HUES48 (cell line): Measurements from ENCODE around the gene RTEL1.

Experiments
- H3K27ac ChIP-seq: one replicate; pipeline ENCODE4 v1.7.0; 2013; ENCODE audit warnings: low read depth, low read length, inconsistent platforms
- H3K27me3 ChIP-seq: 2 replicates; pipeline ENCODE4 v1.6.1; 2013; ENCODE audit warnings: mild to moderate bottlenecking, low read length; ENCODE audit not compliant: control insufficient read depth, insufficient read depth
- H3K36me3 ChIP-seq: 2 replicates; pipeline ENCODE4 v1.6.1; 2013; ENCODE audit warnings: low read length; ENCODE audit not compliant: control insufficient read depth, insufficient read depth
- H3K4me1 ChIP-seq: 2 replicates; pipeline ENCODE4 v1.6.1; 2013; ENCODE audit warnings: mild to moderate bottlenecking, low read length; ENCODE audit not compliant: control insufficient read depth, insufficient read depth
- H3K4me3 ChIP-seq: 2 replicates; pipeline ENCODE4 v1.5.1; 2013; ENCODE audit warnings: mild to moderate bottlenecking, low read depth, low read length
- H3K9ac ChIP-seq: 2 replicates; pipeline ENCODE4 v1.6.1; 2013; ENCODE audit warnings: mild to moderate bottlenecking, low read depth, low read length, moderate library complexity
- H3K9me3 ChIP-seq: 2 replicates; pipeline ENCODE4 v1.6.1; 2013; ENCODE audit warnings: low read length; ENCODE audit not compliant: control insufficient read depth, insufficient read depth

Gene RTEL1

GRCh38 chr20:63678071-63678470 is 20.0 kb downstream of the RTEL1 start:
- Histone ChIP-seq H3K4me1 (no peaks in the 10 kb centered on the region), H3K27ac (no peak overlapping the region), H3K9me3 (no peaks in the 10 kb centered on the region), H3K36me3 (peaks cover 42% of the 10 kb centered on the region), H3K4me3 (no peak overlapping the region), H3K27me3 (no peaks in the 10 kb centered on the region), H3K9ac (no peak overlapping the region)

- Histone ChIP-seq H3K36me3 (peaks cover 39% of the 10 kb centered on the region), H3K9me3 (no peaks in the 10 kb centered on the region), H3K9ac (no peak overlapping the region), H3K27me3 (no peaks in the 10 kb centered on the region), H3K4me3 (no peak overlapping the region), H3K4me1 (no peaks in the 10 kb centered on the region), H3K27ac (no peak overlapping the region)
These were observed 20.8 kb downstream of the RTEL1 start for GRCh38 chr20:63678667-63679465.

- peaks cover 31% of the 10 kb centered on the region for H3K36me3 ChIP-seq
- H3K9ac ChIP-seq, result no peak overlapping the region
- H3K27me3 ChIP-seq, result no peaks in the 10 kb centered on the region
- no peaks in the 10 kb centered on the region for H3K9me3 ChIP-seq
- H3K4me3 ChIP-seq, result no peak overlapping the region
- H3K27ac ChIP-seq, result no peak overlapping the region
- H3K4me1 ChIP-seq, result no peaks in the 10 kb centered on the region
These were observed 21.7 kb downstream of the RTEL1 start for GRCh38 chr20:63679799-63680305.

GRCh38 chr20:63680427-63680826 is 22.3 kb downstream of the RTEL1 start:
- H3K9ac ChIP-seq, result no peak overlapping the region
- H3K36me3 ChIP-seq, result peaks cover 27% of the 10 kb centered on the region
- no peaks in the 10 kb centered on the region for H3K27me3 ChIP-seq
- H3K27ac ChIP-seq, result no peak overlapping the region
- H3K4me1 ChIP-seq, result no peaks in the 10 kb centered on the region
- H3K4me3 ChIP-seq, result no peak overlapping the region
- H3K9me3 ChIP-seq, result no peaks in the 10 kb centered on the region

GRCh38 chr20:63680857-63681608 is 22.9 kb downstream of the RTEL1 start:
- Histone ChIP-seq H3K36me3 (peaks cover 23% of the 10 kb centered on the region), H3K4me1 (no peaks in the 10 kb centered on the region), H3K9me3 (no peaks in the 10 kb centered on the region), H3K4me3 (no peak overlapping the region), H3K27me3 (no peaks in the 10 kb centered on the region), H3K9ac (no peak overlapping the region), H3K27ac (no peak overlapping the region)

GRCh38 chr20:63681609-63682142 is 23.6 kb downstream of the RTEL1 start:
- H3K9ac ChIP-seq, result no peak overlapping the region
- no peak overlapping the region for H3K27ac ChIP-seq

GRCh38 chr20:63682384-63683139 is 24.4 kb downstream of the RTEL1 start:
- H3K27ac ChIP-seq, result no peak overlapping the region
- H3K9ac ChIP-seq, result no peak overlapping the region
- H3K4me1 ChIP-seq, result no peaks in the 10 kb centered on the region
- no peaks in the 10 kb centered on the region for H3K27me3 ChIP-seq
- H3K4me3 ChIP-seq, result no peak overlapping the region
- peaks cover 19% of the 10 kb centered on the region for H3K36me3 ChIP-seq
- no peaks in the 10 kb centered on the region for H3K9me3 ChIP-seq

More at GRCh38 chr20:63681609-63682142, 23.6 kb downstream of the RTEL1 start:
- no peaks in the 10 kb centered on the region for H3K4me1 ChIP-seq
- no peak overlapping the region for H3K4me3 ChIP-seq
- H3K27me3 ChIP-seq, result no peaks in the 10 kb centered on the region
- H3K36me3 ChIP-seq, result peaks cover 19% of the 10 kb centered on the region
- no peaks in the 10 kb centered on the region for H3K9me3 ChIP-seq

- H3K27ac ChIP-seq, result no peak overlapping the region
- no peak overlapping the region for H3K9ac ChIP-seq
- H3K4me3 ChIP-seq, result no peak overlapping the region
- H3K4me1 ChIP-seq, result no peaks in the 10 kb centered on the region
- peaks cover 7% of the 10 kb centered on the region for H3K36me3 ChIP-seq
- no peaks in the 10 kb centered on the region for H3K9me3 ChIP-seq
- H3K27me3 ChIP-seq, result no peaks in the 10 kb centered on the region
These were observed 27.3 kb downstream of the RTEL1 start for GRCh38 chr20:63685269-63686026.

GRCh38 chr20:63686094-63686491 is 28.0 kb downstream of the RTEL1 start:
- Histone ChIP-seq H3K27ac (no peak overlapping the region), H3K4me3 (no peak overlapping the region), H3K9me3 (no peaks in the 10 kb centered on the region), H3K9ac (no peak overlapping the region), H3K36me3 (peaks cover 7% of the 10 kb centered on the region), H3K27me3 (no peaks in the 10 kb centered on the region), H3K4me1 (no peaks in the 10 kb centered on the region)
